Osteoblast (primary cell): ENCODE measurements around the gene MYO10. TPM values are rescaled to one million over a fixed set of nuclear protein-coding genes. Genes with fewer than 3 reads are reported as not detected.

ENCODE experiments used
- DNase-seq: peaks from one replicate; pipeline ENCODE4 v3.0.0; 2011; ENCODE audit warnings: low spot score, mixed read lengths; ENCODE audit not compliant: insufficient read length; ENCODE audit errors: missing footprints
- H2AFZ ChIP-seq: 2 replicates; pipeline ENCODE4 v1.6.0; 2011; ENCODE audit warnings: mild to moderate bottlenecking, low read length
- H3K27ac ChIP-seq: 2 replicates; pipeline ENCODE4 v1.5.1; 2011; ENCODE audit warnings: mild to moderate bottlenecking, low read depth, low read length, moderate library complexity
- H3K27me3 ChIP-seq: 2 replicates; pipeline ENCODE4 v1.6.0; 2012; ENCODE audit warnings: mild to moderate bottlenecking, control low read depth, inconsistent platforms, low read length, moderate library complexity; ENCODE audit not compliant: insufficient read depth
- H3K36me3 ChIP-seq: 2 replicates; pipeline ENCODE4 v1.5.1; 2011; ENCODE audit warnings: mild to moderate bottlenecking, low read length, control low read depth, moderate library complexity; ENCODE audit not compliant: insufficient read depth
- H3K4me1 ChIP-seq: 2 replicates; pipeline ENCODE4 v1.5.1; 2011; ENCODE audit warnings: mild to moderate bottlenecking, low read length, control low read depth, moderate library complexity; ENCODE audit not compliant: insufficient read depth
- H3K4me2 ChIP-seq: 2 replicates; pipeline ENCODE4 v1.6.0; 2011; ENCODE audit warnings: mild to moderate bottlenecking, low read length; ENCODE audit not compliant: insufficient read depth
- H3K4me3 ChIP-seq: fragments of 200-600 bp; sonication (generic); 3 replicates; pipeline ENCODE4 v1.5.1; 2012; ENCODE audit warnings: mild to moderate bottlenecking, low read length, inconsistent platforms; ENCODE audit not compliant: insufficient read depth
- H3K79me2 ChIP-seq: 2 replicates; pipeline ENCODE4 v1.6.0; 2012; ENCODE audit warnings: mild to moderate bottlenecking, low read length, control low read depth, inconsistent platforms; ENCODE audit not compliant: insufficient read depth
- H3K9me3 ChIP-seq: 2 replicates; pipeline ENCODE4 v1.5.1; 2011; ENCODE audit warnings: low read depth, low read length, control low read depth
- H4K20me1 ChIP-seq: 2 replicates; pipeline ENCODE4 v1.6.0; 2012; ENCODE audit warnings: mild to moderate bottlenecking, low read length, control low read depth; ENCODE audit not compliant: insufficient read depth
- CTCF ChIP-seq: IDR thresholded peaks from 2 replicates; pipeline ENCODE4 v1.5.1; 2011; ENCODE audit warnings: mild to moderate bottlenecking, low read depth, low read length, moderate library complexity; ENCODE audit errors: extremely low read depth
- total RNA-seq: library from RNA; depleted of rRNA; stranded (reverse); fragments of >200 nt; gene quantifications from 2 replicates; pipeline ENCODE4 v1.2.3, GENCODE V29; 2012

Gene MYO10
- total RNA-seq, 1 donor, result 40.9 TPM

DNA sequence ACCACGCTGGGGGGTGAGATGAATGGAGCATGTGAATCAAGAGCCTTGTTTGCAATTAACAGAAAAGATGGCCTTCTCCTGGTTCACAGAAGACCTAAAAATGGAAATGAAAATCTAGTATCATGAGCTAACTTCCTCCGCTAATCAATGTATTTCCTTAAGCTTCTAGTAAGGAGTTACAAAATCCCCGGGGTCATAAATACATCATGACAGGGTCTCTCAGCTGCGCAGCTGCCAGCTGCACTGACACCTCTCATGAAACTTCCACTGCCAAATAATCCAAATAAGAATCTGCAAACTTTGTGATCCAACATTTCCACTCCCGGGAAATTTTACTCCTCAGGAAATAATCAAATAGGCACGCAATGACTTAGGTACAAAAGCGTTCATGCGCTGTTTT lies 11.9 kb downstream of the MYO10 start:
- Histone ChIP-seq H3K4me1 (no peaks in the 10 kb centered on the region), H3K79me2 (peaks cover 96% of the 10 kb centered on the region), H3K4me2 (no peak overlapping the region), H3K4me3 (no peak overlapping the region), H3K27ac (no peak overlapping the region), H3K9me3 (no peaks in the 10 kb centered on the region), H2AFZ (no peak overlapping the region), H3K27me3 (no peaks in the 10 kb centered on the region), H4K20me1 (peaks cover 6% of the 10 kb centered on the region), H3K36me3 (no peaks in the 10 kb centered on the region)
- TF ChIP-seq CTCF, result no peak
- no peak for DNase-seq

DNA sequence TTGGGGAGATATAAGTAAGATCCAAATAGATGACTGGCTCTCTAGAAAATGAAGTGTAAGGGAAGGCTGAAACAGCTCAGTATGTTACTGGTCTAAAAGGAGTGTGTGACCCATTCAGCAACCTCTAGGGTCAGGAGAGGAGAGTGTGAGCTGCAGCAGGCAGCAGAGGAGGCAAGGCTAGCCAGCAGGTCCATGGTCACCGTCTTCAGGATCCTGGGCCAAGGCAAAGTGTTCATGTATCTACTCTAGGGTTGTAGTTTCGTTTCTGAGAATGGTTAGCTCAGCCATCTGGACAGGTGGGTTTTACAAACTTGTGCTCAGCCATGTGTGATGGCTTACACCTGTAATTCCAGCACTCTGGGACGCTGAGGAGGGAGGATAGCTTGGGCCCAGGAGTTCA lies 13.7 kb downstream of the MYO10 start:
- Histone ChIP-seq H3K9me3 (no peaks in the 10 kb centered on the region), H4K20me1 (peaks cover 5% of the 10 kb centered on the region), H3K4me3 (no peak overlapping the region), H2AFZ (no peak overlapping the region), H3K27ac (no peak overlapping the region), H3K27me3 (no peaks in the 10 kb centered on the region), H3K4me1 (peaks cover 13% of the 10 kb centered on the region), H3K79me2 (peaks cover 97% of the 10 kb centered on the region), H3K4me2 (no peak overlapping the region), H3K36me3 (no peaks in the 10 kb centered on the region)
- TF ChIP-seq CTCF, result no peak
- no peak for DNase-seq

DNA sequence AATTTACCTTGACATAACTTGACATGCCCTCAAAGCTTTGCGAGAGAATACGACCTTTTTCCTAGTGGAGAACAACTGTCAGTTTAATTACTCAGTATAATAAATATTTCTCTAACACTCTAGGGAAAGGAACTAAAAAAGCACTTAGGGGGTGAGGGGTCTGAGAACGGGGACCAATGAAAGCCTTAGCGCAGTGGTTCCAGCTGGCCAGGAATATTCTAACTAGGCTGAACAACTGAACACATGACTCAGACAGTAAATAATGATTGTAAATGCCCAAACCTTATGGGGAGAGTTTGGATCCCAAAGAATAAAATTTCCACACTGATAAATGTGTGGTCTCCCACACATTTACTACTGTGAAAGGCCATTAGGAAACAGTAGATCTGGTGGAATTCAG lies 14.9 kb downstream of the MYO10 start:
- Histone ChIP-seq H2AFZ (no peak overlapping the region), H3K4me2 (no peak overlapping the region), H3K27me3 (no peaks in the 10 kb centered on the region), H3K4me1 (peaks cover 25% of the 10 kb centered on the region), H3K9me3 (no peaks in the 10 kb centered on the region), H4K20me1 (peaks cover 6% of the 10 kb centered on the region), H3K27ac (no peak overlapping the region), H3K36me3 (no peaks in the 10 kb centered on the region), H3K79me2 (peaks cover 93% of the 10 kb centered on the region), H3K4me3 (no peak overlapping the region)
- DNase-seq, result no peak
- no peak for TF ChIP-seq CTCF

GRCh38 chr5:16920109-16920816 lies 15.8 kb downstream of the MYO10 start:
- no peaks in the 10 kb centered on the region for H3K9me3 ChIP-seq
- H2AFZ ChIP-seq, result no peak overlapping the region
- no peak overlapping the region for H3K27ac ChIP-seq
- peaks cover 10% of the 10 kb centered on the region for H4K20me1 ChIP-seq
- H3K27me3 ChIP-seq, result no peaks in the 10 kb centered on the region
- H3K4me2 ChIP-seq, result no peak overlapping the region
- H3K79me2 ChIP-seq, result peaks cover 92% of the 10 kb centered on the region
- H3K36me3 ChIP-seq, result peaks cover 2% of the 10 kb centered on the region
- TF ChIP-seq CTCF, result no peak
- H3K4me1 ChIP-seq, result peaks cover 30% of the 10 kb centered on the region
- no peak overlapping the region for H3K4me3 ChIP-seq
- no peak for DNase-seq
